Transverse colon (tissue), 4 donors: ENCODE measurements around the gene ATXN10.

ENCODE experiments used
- POLR2A ChIP-seq: fragments of 450-650 bp; IDR thresholded peaks from one replicate; pipeline ENCODE4 v1.6.1; 2016; ENCODE audit warnings: antibody characterized with exemption, mild to moderate bottlenecking, moderate library complexity
- POLR2AphosphoS5 ChIP-seq, 3 donors: sonication (generic); formaldehyde crosslinking; IDR thresholded peaks; one replicate each; pipeline ENCODE4 v1.6.1; 2016; ENCODE audit warnings: antibody characterized with exemption in 3 of 3
- TF ChIP-seq, protein P1 (sequence below), 5 experiments: fragments of 200-600 bp in 3 of 5; fragments of 450-650 bp in 2 of 5; sonication (generic) in 3 of 5; IDR thresholded peaks; 1 replicate in 2 of 5; 2 replicates in 3 of 5; pipeline ENCODE4 v1.5.1; 2016 to 2017; ENCODE audit warnings: antibody characterized with exemption in 5 of 5, inconsistent platforms in 3 of 5, mild to moderate bottlenecking in 2 of 5, moderate library complexity in 1 of 5

DNA sequence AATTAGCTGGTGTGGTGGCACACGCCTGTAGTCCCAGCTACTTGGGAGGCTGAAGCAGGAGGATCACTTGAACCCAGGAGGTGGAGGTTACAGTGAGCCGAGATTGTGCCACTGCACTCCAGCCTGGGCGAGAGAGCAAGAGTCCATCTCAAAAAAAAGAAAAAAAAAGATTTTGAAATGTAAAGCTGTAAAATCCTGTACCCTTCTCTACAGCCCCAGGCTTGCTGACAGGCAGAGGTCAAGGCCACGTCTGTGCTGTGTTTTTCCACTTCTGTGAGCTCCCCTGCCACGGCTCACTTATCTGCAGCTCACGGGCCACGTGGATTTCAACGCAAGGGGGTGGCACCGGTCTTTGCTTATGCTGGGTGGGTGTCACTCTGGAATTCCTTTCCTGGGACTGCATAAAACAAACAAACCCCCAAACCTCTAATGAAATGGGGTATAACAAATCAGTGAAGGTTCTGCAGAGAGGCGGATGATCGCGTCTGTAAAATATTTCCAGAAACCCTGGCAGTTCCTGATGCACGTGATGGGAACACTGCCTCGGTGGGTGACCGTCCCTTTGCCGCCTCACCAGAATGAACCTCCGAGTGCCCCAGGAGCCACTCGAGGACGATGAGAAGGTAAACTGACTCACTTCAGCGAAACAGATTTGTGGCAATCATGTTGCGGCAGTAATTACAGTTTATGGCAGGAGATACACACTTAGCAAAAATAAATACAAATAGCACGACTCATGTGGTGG is 44.0 kb upstream of the ATXN10 start:
- TF ChIP-seq, protein P1, sequence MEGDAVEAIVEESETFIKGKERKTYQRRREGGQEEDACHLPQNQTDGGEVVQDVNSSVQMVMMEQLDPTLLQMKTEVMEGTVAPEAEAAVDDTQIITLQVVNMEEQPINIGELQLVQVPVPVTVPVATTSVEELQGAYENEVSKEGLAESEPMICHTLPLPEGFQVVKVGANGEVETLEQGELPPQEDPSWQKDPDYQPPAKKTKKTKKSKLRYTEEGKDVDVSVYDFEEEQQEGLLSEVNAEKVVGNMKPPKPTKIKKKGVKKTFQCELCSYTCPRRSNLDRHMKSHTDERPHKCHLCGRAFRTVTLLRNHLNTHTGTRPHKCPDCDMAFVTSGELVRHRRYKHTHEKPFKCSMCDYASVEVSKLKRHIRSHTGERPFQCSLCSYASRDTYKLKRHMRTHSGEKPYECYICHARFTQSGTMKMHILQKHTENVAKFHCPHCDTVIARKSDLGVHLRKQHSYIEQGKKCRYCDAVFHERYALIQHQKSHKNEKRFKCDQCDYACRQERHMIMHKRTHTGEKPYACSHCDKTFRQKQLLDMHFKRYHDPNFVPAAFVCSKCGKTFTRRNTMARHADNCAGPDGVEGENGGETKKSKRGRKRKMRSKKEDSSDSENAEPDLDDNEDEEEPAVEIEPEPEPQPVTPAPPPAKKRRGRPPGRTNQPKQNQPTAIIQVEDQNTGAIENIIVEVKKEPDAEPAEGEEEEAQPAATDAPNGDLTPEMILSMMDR (IDR thresholded peaks at IDR 0.05): no peak
- no peak for TF ChIP-seq POLR2AphosphoS5 (IDR thresholded peaks at IDR 0.05)
- no peak for TF ChIP-seq POLR2A
